GM23248 (cell line): ENCODE measurements around the gene BZW1. TPM values are rescaled to one million over a fixed set of nuclear protein-coding genes. Genes with fewer than 3 reads are reported as not detected.

Source experiments
- DNase-seq: peaks from one replicate; pipeline ENCODE4 v3.0.0-alpha.2; 2015
- H2AFZ ChIP-seq: fragments of 200-600 bp; sonication (generic); 2 replicates; pipeline ENCODE4 v1.6.1; 2016; ENCODE audit warnings: antibody characterized with exemption
- H3F3A ChIP-seq: fragments of 200-600 bp; sonication (generic); 2 replicates; pipeline ENCODE4 v1.6.1; 2016; ENCODE audit warnings: mild to moderate bottlenecking, antibody characterized with exemption, mixed run types; ENCODE audit not compliant: insufficient read depth
- H3K27ac ChIP-seq: fragments of 200-600 bp; sonication (generic); 2 replicates; pipeline ENCODE4 v1.5.1; 2016; ENCODE audit warnings: mild to moderate bottlenecking
- H3K27me3 ChIP-seq: fragments of 200-600 bp; sonication (generic); replicated peaks from 2 replicates; pipeline ENCODE4 v1.6.1; 2016; ENCODE audit warnings: mild to moderate bottlenecking; ENCODE audit not compliant: insufficient read depth
- H3K36me3 ChIP-seq: fragments of 200-600 bp; sonication (generic); 2 replicates; pipeline ENCODE4 v1.6.1; 2016; ENCODE audit warnings: low read depth, mild to moderate bottlenecking
- H3K4me1 ChIP-seq: fragments of 200-600 bp; sonication (generic); 2 replicates; pipeline ENCODE4 v1.6.1; 2016; ENCODE audit warnings: mild to moderate bottlenecking; ENCODE audit not compliant: insufficient read depth
- H3K4me2 ChIP-seq: fragments of 200-600 bp; sonication (generic); one replicate; pipeline ENCODE4 v1.6.1; 2016; ENCODE audit warnings: mild to moderate bottlenecking; ENCODE audit not compliant: unreplicated experiment
- H3K4me3 ChIP-seq: fragments of 200-600 bp; sonication (generic); 2 replicates; pipeline ENCODE4 v1.5.1; 2016; ENCODE audit warnings: mild to moderate bottlenecking
- H3K79me2 ChIP-seq: fragments of 200-600 bp; sonication (generic); 2 replicates; pipeline ENCODE4 v1.6.1; 2016; ENCODE audit warnings: mild to moderate bottlenecking; ENCODE audit not compliant: insufficient read depth
- H3K9ac ChIP-seq: fragments of 200-600 bp; sonication (generic); 2 replicates; pipeline ENCODE4 v1.6.1; 2016; ENCODE audit warnings: mild to moderate bottlenecking
- H3K9me2 ChIP-seq: fragments of 200-600 bp; sonication (generic); 2 replicates; pipeline ENCODE4 v1.6.1; 2016; ENCODE audit warnings: mixed run types, mild to moderate bottlenecking, moderate library complexity; ENCODE audit not compliant: insufficient read depth
- H3K9me3 ChIP-seq: fragments of 200-600 bp; sonication (generic); one replicate; pipeline ENCODE4 v1.6.1; 2017; ENCODE audit warnings: low read depth
- H4K20me1 ChIP-seq: fragments of 200-600 bp; sonication (generic); 2 replicates; pipeline ENCODE4 v1.6.0; 2016; ENCODE audit not compliant: insufficient read depth
- EZH2 ChIP-seq: fragments of 200-600 bp; sonication (generic); IDR thresholded peaks from 2 replicates; pipeline ENCODE4 v1.6.1; 2018; ENCODE audit warnings: antibody characterized with exemption, mild to moderate bottlenecking; ENCODE audit not compliant: insufficient read depth, poor library complexity, severe bottlenecking
- EZH2phosphoT487 ChIP-seq: fragments of 200-600 bp; sonication (generic); IDR thresholded peaks from 2 replicates; pipeline ENCODE4 v1.6.1; 2018; ENCODE audit warnings: antibody characterized with exemption, moderate library complexity, mild to moderate bottlenecking, low read depth; ENCODE audit not compliant: insufficient read depth
- WGBS, 2 experiments: methylation state at CpG; one replicate each; pipeline ENCODE4 v1.1.6; 2015 to 2017; ENCODE audit warnings: low lambda C conversion rate in 2 of 2, low coverage in 1 of 2; ENCODE audit errors: missing lambda C conversion rate in 2 of 2; 5-methylcytosine and 5-hydroxymethylcytosine counted together
- in situ Hi-C: fragments of 300-500 bp; cut with MboI; formaldehyde crosslinking; loops from 2 replicates; pipeline ENCODE4 v1.15.0; 2020
- polyA plus RNA-seq: library from polyadenylated mRNA; unstranded; fragments of >200 nt; fragmentation: Nextera tagmentation; extraction: Ambion mirVana; gene quantifications from 2 replicates; pipeline ENCODE4 v1.2.1, GENCODE V29; 2016
- total RNA-seq: library from RNA; depleted of rRNA; stranded (reverse); fragments of >200 nt; shearing (Covaris generic); gene quantifications from 2 replicates; pipeline ENCODE4 v1.2.3, GENCODE V29; 2014

The BZW1 gene
- total and polyA plus RNA-seq, 2 experiments from 2014 or later, result 365 to 596 TPM

DNA sequence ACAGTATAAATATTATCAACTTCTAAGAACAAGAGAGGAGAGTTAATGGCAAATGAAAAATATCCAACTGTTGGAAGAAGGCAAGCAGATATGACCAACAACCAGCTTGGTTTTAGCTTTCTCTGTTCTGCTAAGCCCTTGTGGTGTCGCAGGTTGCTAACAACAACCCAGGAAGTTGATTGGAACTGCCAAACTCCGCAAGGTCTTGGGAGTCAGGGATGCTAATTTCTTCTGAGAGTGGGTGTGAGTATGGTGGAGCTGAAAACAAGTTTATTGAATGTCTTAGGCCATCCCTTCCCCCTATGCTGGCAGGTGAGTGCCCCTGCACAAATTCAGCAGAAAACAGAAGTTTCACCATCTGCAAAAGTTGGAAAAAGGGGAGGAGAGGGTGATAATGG lies 17.5 kb downstream of the BZW1 start:
- H3K4me2 ChIP-seq, result no peak overlapping the region
- no peaks in the 10 kb centered on the region for H4K20me1 ChIP-seq
- 83 to 85% methylated on average over 2 of the region's 2 CpGs for WGBS, 2 experiments
- no peaks in the 10 kb centered on the region for H3K9me3 ChIP-seq
- H3K27ac ChIP-seq, result no peak overlapping the region
- H3K4me3 ChIP-seq, result no peak overlapping the region
- H3K27me3 ChIP-seq, result no peaks in the 10 kb centered on the region
- no peaks in the 10 kb centered on the region for H3K4me1 ChIP-seq
- no peaks in the 10 kb centered on the region for H3K9me2 ChIP-seq
- H3K79me2 ChIP-seq, result no peaks in the 10 kb centered on the region
- in situ Hi-C loops, result no loop called here
- H3K9ac ChIP-seq, result no peak overlapping the region
- peaks cover 2% of the 10 kb centered on the region for H3K36me3 ChIP-seq
- no peak for TF ChIP-seq EZH2
- no peak for TF ChIP-seq EZH2phosphoT487
- peaks cover 49% of the 10 kb centered on the region for H3F3A ChIP-seq
- no peak for DNase-seq
- H2AFZ ChIP-seq, result no peak overlapping the region

DNA sequence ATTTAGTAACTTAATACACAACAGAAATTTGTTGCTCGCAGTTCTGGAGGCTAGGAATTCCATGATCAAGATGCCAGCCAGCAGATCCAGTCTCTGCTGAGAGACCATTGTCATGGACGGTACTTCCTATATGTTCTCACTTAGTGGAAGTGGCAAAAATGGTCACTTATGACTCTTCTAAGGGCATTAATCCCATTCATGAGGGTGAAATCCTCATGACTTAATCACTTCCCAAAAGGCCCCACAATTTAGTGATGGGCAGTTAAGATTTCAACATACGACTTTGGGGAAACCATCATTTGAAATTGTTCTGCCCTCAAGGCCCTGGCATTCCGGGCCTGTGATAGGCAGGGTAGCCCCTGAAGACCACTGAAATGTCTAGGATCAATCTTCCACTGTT lies 23.0 kb downstream of the BZW1 start:
- WGBS, 2 experiments, result 77 to 81% methylated on average over 4 of the region's 4 CpGs
- H3K36me3 ChIP-seq, result no peaks in the 10 kb centered on the region
- in situ Hi-C loops, result no loop called here
- H3K27me3 ChIP-seq, result no peaks in the 10 kb centered on the region
- peaks cover 3% of the 10 kb centered on the region for H3K9me3 ChIP-seq
- no peak overlapping the region for H3K4me3 ChIP-seq
- TF ChIP-seq EZH2, result no peak
- H2AFZ ChIP-seq, result no peak overlapping the region
- no peak overlapping the region for H3K4me2 ChIP-seq
- no peaks in the 10 kb centered on the region for H3K4me1 ChIP-seq
- H3K79me2 ChIP-seq, result no peaks in the 10 kb centered on the region
- H3K9ac ChIP-seq, result no peak overlapping the region
- no peaks in the 10 kb centered on the region for H4K20me1 ChIP-seq
- H3F3A ChIP-seq, result no peaks in the 10 kb centered on the region
- no peaks in the 10 kb centered on the region for H3K9me2 ChIP-seq
- no peak overlapping the region for H3K27ac ChIP-seq
- no peak for DNase-seq

DNA sequence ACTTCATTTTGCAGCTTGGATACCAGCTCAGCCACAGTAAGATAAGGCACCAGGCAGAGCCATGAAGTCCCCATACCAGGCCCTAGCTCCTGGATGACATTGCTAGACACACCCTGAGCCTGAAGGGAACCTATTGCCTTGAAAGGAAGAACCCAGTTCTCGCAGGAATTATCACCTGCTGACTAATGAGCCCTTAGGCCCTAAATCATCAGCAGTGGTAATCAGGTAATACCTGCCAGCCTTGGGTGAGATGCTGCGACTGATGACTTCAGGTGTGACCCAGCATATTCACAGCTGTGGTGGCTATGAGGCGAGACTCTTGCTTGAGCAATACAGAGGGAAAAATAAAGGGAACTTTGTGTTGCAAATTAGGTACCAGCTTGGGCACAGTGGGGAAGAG lies 27.8 kb downstream of the BZW1 start:
- H3K4me1 ChIP-seq, result no peaks in the 10 kb centered on the region
- WGBS, 2 experiments, result 74 to 81% methylated on average over 3 of the region's 3 CpGs
- in situ Hi-C loops, result no loop called here

DNA sequence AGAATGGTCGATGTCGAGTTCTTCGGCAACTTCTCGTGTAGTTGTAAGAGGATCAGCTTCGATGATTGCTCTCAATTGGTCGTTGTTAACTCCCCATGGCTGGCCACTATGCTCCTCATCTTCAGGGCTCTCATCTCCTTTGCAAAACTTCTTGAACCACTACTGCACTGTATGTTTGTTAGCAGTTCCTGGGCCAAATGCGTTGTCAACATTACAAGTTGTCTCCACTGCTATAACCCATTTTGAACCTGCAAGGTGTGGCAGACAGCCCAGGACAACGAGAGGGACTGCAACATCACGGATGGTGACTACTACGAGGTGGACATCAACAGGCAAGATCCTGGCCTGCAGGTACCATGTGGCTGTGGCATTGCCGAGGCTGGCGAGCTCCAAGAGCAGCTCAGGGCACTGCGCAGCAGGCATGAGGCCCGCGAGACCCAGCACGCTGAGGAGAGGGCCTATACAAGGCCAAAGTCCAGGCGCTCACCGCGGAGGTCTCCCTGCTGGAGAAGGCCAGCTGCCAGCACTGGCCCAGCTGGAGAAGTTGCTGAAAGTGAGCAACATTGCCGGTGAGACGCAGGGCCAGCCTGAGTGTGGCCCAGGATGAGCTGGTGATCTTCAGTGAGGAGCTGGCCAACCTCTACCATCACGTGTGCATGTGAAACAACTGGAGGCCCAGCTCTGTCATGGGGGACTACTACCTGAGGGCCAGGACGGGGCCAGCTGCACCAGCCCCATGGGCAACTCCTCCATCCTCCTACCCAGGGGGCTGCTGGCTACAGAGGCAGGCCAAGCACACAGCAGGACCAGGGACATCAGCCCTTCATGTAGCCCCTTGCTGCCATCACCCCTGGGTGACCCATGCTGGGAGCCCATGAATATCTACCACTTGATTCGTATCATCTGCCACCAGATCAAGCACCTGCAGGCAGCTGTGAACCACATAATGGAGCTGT lies 32.6 kb downstream of the BZW1 start:
- WGBS, 2 experiments, result 84 to 85% methylated on average over 23 to 24 of the region's 24 CpGs
- Histone ChIP-seq H2AFZ (no peak overlapping the region), H3K4me3 (no peak overlapping the region), H3K27ac (no peak overlapping the region), H3K27me3 (no peaks in the 10 kb centered on the region), H3F3A (peaks cover 15% of the 10 kb centered on the region), H3K9ac (no peak overlapping the region), H3K79me2 (no peaks in the 10 kb centered on the region), H3K36me3 (no peaks in the 10 kb centered on the region), H3K9me2 (no peaks in the 10 kb centered on the region), H3K4me1 (no peaks in the 10 kb centered on the region), H4K20me1 (no peaks in the 10 kb centered on the region), H3K4me2 (no peak overlapping the region), H3K9me3 (no peaks in the 10 kb centered on the region)
- TF ChIP-seq EZH2 (no peak), EZH2phosphoT487 (no peak)
- in situ Hi-C loops, result no loop called here
- DNase-seq, result no peak

More for the DNA sequence above, 27.8 kb downstream of the BZW1 start:
- peaks cover 3% of the 10 kb centered on the region for H3K9me3 ChIP-seq
- H3K9me2 ChIP-seq, result no peaks in the 10 kb centered on the region
- TF ChIP-seq EZH2 (no peak), EZH2phosphoT487 (no peak)
- no peaks in the 10 kb centered on the region for H3K36me3 ChIP-seq
- no peak overlapping the region for H3K4me3 ChIP-seq
- H3K27me3 ChIP-seq, result no peaks in the 10 kb centered on the region
- no peaks in the 10 kb centered on the region for H3F3A ChIP-seq
- H3K27ac ChIP-seq, result no peak overlapping the region
- no peaks in the 10 kb centered on the region for H3K79me2 ChIP-seq
- no peak overlapping the region for H3K9ac ChIP-seq
- H3K4me2 ChIP-seq, result no peak overlapping the region
- no peak for DNase-seq
- no peaks in the 10 kb centered on the region for H4K20me1 ChIP-seq
- no peak overlapping the region for H2AFZ ChIP-seq
